Lower leg skin (tissue), 3 donors: ENCODE measurements around the gene VPS52.

ENCODE experiments used
- POLR2A ChIP-seq, 2 donors: fragments of 450-650 bp; IDR thresholded peaks; one replicate each; pipeline ENCODE4 v1.6.1; 2016 to 2017; ENCODE audit warnings: antibody characterized with exemption in 2 of 2, mild to moderate bottlenecking in 1 of 2, moderate library complexity in 1 of 2
- TF ChIP-seq, protein P1 (sequence below), 3 donors: fragments of 450-650 bp; IDR thresholded peaks; one replicate each; pipeline ENCODE4 v1.5.1; 2016; ENCODE audit warnings: antibody characterized with exemption in 3 of 3, mild to moderate bottlenecking in 3 of 3, moderate library complexity in 2 of 3

DNA sequence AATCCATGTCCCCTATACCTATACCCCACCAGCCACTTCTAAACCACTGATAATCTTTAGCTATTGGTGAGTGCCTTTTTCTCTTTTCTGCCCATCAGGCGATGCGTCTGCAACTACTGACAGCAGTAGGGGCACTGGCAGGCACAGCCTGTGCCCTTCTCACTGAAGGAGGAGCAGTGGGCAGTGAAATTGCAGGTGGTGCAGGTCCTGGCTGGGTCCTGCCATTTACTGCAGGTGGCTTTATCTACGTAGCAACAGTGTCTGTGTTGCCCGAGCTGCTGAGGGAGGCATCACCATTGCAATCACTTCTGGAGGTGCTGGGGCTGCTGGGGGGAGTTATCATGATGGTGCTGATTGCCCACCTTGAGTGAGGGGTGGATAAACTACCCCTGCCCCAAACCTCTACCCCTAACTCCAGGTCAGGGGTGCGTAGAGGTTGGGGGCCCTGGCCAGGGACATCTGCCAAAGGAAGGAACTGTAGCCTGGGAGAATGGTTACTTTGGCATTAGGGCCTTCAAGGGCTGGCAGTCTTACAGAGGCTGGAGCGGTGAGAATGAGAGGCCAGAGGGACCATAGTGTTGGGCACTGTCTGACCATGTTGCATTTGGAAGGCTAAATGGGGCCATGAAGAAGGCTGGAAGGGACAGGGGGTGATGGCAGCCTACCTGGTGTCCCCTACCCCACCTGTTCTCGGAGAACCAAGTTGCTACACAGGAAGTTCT is 68.1 kb downstream of the VPS52 start:
- TF ChIP-seq, protein P1, sequence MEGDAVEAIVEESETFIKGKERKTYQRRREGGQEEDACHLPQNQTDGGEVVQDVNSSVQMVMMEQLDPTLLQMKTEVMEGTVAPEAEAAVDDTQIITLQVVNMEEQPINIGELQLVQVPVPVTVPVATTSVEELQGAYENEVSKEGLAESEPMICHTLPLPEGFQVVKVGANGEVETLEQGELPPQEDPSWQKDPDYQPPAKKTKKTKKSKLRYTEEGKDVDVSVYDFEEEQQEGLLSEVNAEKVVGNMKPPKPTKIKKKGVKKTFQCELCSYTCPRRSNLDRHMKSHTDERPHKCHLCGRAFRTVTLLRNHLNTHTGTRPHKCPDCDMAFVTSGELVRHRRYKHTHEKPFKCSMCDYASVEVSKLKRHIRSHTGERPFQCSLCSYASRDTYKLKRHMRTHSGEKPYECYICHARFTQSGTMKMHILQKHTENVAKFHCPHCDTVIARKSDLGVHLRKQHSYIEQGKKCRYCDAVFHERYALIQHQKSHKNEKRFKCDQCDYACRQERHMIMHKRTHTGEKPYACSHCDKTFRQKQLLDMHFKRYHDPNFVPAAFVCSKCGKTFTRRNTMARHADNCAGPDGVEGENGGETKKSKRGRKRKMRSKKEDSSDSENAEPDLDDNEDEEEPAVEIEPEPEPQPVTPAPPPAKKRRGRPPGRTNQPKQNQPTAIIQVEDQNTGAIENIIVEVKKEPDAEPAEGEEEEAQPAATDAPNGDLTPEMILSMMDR (IDR thresholded peaks at IDR 0.05), result no peak
- no peak for TF ChIP-seq POLR2A (IDR thresholded peaks at IDR 0.05)
